GM12875 (cell line): ENCODE data around the gene IL1B.
"Not testable (repeated sequence)": the region's sequence is repeated elsewhere in the genome, so short reads cannot be mapped to it uniquely, and the experiment has no call there.

ENCODE experiments used
- H3K4me3 ChIP-seq: one replicate; pipeline ENCODE4 v1.5.1; 2011; ENCODE audit warnings: low read depth, low read length, control low read depth
- CTCF ChIP-seq: IDR thresholded peaks from 2 replicates; pipeline ENCODE4 v1.5.1; 2011; ENCODE audit warnings: low read depth, mild to moderate bottlenecking, control low read depth, inconsistent platforms, low read length, moderate library complexity, borderline replicate concordance; ENCODE audit not compliant: insufficient read depth

The IL1B gene

GRCh38 chr2:112869258-112869842 is 32.8 kb upstream of the IL1B start:
- H3K4me3 ChIP-seq = no peak overlapping the region
- no peak for TF ChIP-seq CTCF

GRCh38 chr2:112867701-112868631 is 31.4 kb upstream of the IL1B start:
- no peak overlapping the region for H3K4me3 ChIP-seq
- TF ChIP-seq CTCF = no peak

- H3K4me3 ChIP-seq = no peak overlapping the region
- TF ChIP-seq CTCF = no peak
Measured at GRCh38 chr2:112866128-112866835, 29.7 kb upstream of the IL1B start.

- no peak for TF ChIP-seq CTCF
Measured at GRCh38 chr2:112864072-112864471, 27.5 kb upstream of the IL1B start.

GRCh38 chr2:112859406-112860183 is 23.0 kb upstream of the IL1B start:
- H3K4me3 ChIP-seq = not testable (repeated sequence)

More at GRCh38 chr2:112864072-112864471, 27.5 kb upstream of the IL1B start:
- H3K4me3 ChIP-seq = no peak overlapping the region

GRCh38 chr2:112850588-112850987 is 14.0 kb upstream of the IL1B start:
- TF ChIP-seq CTCF = no peak
- H3K4me3 ChIP-seq = no peak overlapping the region

GRCh38 chr2:112849956-112850355 is 13.4 kb upstream of the IL1B start:
- no peak overlapping the region for H3K4me3 ChIP-seq
- no peak for TF ChIP-seq CTCF
